Choroid plexus epithelial cell (primary cell): ENCODE data around the gene PDE9A.

ENCODE experiments used
- DNase-seq: peaks from one replicate; pipeline ENCODE4 v3.0.0-alpha.2; 2010; ENCODE audit warnings: low read depth
- H3K4me3 ChIP-seq: 2 replicates; pipeline ENCODE4 v1.5.1; 2011; ENCODE audit warnings: low read depth, mild to moderate bottlenecking, control low read depth, low read length, moderate library complexity
- CTCF ChIP-seq: conservative IDR thresholded peaks from 2 replicates; pipeline ENCODE4 v1.5.1; 2011; ENCODE audit warnings: low read depth, mild to moderate bottlenecking, control low read depth, inconsistent platforms, low read length, moderate library complexity

PDE9A gene

GRCh38 chr21:42735061-42735460, 81.6 kb downstream of the PDE9A start:
- no peak for TF ChIP-seq CTCF
- no peak for DNase-seq
- H3K4me3 ChIP-seq, result no peak overlapping the region

DNA sequence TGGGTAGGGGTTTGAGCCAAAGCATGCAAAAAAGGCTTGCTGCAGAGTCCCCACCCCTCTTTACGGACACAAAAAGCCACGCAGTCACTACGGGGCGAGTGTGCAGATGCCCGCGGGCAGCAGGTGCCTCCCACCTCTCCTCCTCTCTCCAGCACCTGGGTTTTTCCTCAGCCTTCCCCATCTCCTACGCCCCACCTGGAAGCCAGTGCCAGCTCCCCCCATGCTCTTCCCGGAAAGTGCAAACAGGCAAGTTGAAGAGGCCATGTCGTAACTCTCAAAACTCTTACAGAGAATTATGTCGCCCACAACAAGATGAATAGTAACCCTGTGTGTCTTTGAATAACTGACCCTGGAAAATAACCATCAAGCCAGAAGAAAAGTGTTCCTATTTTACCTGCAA, 82.5 kb downstream of the PDE9A start:
- no peak for TF ChIP-seq CTCF
- no peak overlapping the region for H3K4me3 ChIP-seq
- no peak for DNase-seq

DNA sequence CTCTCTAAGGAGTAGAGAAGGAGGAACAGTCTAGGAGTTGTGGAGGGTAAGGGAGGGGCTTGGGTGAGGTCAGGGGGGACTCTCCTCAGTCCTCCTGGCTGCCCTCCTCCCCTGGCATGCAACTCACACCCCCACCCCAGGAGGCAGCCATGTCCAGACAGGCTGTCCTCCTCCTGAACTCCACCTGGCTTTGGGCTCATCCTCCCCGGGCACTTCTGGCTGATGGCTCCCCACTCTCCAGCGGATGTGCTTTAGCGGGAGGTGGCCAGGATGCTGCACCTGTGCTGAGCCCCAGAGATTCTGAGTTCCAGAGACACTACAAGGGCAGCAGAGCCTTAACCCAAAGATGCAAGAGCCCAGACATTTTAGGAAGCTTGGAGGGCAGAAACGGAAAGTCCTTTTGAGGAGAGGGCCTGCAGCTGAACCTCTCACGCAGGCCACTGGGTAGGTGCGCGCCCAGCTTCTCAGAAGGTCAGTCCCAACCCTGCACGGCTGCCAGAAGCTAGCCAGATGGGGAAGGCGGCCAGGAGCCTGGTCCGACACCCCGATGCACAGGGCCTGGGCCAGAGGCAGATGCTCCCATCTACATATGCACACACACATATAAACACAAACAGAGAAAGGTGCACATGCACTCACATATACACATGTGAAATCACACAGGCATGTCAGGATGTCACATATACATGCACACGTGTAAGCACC, 83.4 kb downstream of the PDE9A start:
- TF ChIP-seq CTCF, result no peak

GRCh38 chr21:42737951-42738590, 84.7 kb downstream of the PDE9A start:
- no peak overlapping the region for H3K4me3 ChIP-seq
- peak; percentile 39 for DNase-seq
- no peak for TF ChIP-seq CTCF

More for the DNA sequence above, 83.4 kb downstream of the PDE9A start:
- no peak overlapping the region for H3K4me3 ChIP-seq
- DNase-seq, result no peak

DNA sequence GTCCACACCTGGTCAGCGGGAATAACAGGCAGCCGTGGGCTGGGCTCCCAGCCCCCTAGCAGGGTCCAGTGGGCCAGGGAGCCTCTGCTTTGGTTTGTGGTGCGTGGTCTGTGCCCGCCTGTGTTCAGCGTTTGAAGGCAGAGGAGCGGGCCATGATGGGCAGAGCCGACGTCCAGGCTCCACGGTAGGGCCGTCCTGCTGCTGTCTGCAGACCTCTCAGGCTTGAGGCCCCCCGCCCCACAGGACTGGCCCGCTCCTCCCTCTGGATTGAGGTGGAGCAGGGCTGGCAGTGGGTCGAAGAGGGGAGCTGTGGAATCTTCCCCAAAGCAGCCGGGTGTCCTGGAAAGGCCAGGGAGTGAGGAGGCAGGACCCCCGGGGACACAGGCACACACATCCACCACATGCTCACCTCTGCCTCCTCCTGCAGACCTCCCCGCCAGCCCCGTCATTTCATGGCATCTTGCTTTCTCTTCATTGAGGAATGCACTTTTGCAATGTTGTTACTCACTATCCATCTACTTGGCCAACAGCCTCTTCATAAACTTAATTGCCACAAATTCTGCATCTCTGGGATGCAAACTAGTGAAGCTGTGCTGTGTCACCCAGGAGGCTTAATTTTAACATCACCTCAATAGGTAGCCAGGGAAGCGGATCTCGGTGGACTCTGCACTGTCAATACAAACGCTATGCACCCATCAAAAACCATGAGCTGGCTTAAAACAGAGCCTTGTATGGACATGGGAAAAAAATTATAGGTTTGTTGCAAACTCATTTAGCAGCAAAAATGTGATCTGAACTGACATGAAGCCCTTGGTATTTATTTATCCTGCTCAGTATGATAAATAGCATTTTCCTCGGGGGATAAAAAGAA, 85.9 kb downstream of the PDE9A start:
- no peak for TF ChIP-seq CTCF
- H3K4me3 ChIP-seq, result no peak overlapping the region
- peak; percentile 35 for DNase-seq

GRCh38 chr21:42740405-42740909, 87.0 kb downstream of the PDE9A start:
- no peak for TF ChIP-seq CTCF
- DNase-seq, result no peak
- H3K4me3 ChIP-seq, result no peak overlapping the region
